Activated CD8-positive, alpha-beta memory T cell treated with anti-CD3 and anti-CD28 coated beads for 24 hours (primary cell): ENCODE results near the gene TNFSF8.

Experiments used
- DNase-seq: peaks from one replicate; pipeline ENCODE4 v3.0.0-alpha.2; 2020

Gene TNFSF8

DNA sequence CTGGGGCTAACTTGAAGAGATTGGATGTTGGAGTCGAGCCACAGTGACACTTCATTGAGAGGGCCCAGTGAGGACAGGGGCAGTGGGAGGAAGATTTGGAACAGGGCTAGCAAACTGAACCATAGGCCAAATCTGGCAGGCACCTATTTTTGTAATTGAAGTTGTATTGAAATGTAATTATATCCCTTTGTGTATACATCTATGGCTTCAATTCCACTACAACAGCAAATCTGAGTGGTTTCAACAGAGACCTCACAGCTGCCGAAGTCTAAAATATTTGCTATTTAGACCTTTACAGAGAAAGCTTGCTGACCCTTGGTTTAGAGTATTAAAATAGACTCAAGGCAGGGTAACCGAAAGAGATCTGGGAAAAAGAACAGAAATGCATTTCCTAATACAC is 4.7 kb upstream of the TNFSF8 start:
- DNase-seq, result no peak

DNA sequence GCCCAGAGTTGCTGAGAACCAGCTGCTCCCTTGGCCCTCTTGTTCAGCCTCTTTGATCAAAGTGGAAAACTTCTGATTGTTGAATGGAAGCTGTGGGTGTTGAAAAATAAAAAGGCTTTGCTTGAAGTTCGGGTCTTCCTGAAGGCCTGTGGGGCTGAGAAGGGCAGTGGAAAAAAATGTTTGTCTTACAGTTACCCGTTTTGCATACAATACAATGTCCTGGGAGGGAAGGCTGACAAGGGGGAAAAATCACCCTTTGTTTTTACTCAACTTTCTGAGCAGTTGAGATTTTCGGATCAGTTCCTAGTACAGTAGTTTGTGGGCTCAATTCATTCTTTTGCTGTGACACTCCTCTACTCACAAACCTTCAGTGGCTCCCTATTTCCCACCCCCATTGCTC is 2.1 kb upstream of the TNFSF8 start:
- DNase-seq, result no peak

DNA sequence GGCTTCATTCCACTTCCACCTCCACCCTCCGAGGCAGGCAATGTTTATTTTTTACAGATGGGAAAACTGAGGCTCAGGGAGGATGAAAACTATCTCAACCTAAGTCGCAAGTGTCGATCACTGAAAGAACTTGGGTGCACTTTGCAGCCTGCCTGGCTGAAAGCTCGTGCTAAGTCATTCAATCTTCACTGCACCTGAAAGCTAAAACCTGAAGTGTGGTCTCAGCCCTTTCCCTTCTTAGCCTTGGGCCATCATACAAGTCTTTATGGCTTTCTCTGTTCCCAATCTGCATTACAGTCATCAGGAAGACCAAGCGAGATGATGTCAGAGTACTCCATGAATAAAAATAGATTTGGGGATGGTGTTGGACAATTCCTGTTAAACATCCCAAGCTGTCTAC is 1.0 kb upstream of the TNFSF8 start:
- no peak for DNase-seq

DNA sequence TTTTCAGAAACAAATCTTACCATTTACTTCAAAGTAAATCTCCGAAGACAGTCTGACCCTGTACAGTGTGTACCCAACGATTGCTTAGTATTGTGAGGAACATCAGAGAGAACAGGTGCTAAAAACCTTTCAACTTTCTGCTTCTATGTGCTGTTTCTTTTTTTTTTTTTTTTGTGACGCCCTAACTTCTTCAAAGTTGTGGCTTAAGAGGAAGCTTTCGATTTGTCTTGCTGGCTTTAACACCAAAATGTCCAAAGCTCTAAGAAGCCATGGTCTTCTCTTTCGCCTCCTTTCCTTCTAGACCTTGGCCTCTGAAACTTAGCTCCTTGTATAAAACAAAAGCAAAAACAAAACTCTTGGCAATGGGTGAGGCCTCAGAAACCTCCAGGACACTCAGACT is 1.2 kb downstream of the TNFSF8 start:
- DNase-seq, result no peak

DNA sequence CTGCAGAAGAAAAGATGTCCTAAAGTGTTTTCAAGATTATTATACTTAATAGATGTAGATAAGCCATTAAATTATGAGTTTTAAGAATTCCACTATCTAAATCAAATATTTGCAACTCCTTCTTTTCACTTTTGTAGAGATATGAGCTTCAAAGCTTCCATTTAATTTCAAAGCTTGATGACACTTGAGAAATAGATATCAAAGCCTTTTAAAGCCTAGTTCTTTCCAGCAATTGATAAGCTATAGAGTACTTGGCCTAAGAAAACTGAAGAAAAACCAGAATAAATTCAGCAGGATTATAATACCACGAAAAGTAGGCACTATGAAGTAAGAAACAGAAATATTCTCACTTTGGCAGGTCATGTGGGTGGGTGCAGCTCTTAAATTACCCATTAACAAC is 1.7 kb downstream of the TNFSF8 start:
- no peak for DNase-seq

DNA sequence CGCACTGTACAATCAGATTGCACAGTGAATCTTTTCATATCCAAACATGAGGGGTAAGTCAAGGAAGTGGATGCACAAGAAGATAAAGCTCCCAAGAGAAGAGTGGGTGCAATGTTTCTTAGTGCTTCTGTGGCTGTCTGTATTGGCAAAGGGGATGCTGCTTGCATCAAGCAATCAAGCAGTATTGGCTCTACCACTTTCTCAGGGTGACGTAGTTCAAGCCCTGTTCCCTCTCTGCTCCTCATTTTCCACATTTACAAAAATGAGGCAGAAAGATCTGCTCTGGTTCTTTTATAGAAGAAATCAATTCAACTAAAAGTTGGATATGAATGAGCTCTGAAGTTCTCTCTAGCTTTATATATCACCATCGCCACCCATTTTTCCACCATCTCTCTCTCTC is 2.3 kb downstream of the TNFSF8 start:
- no peak for DNase-seq

DNA sequence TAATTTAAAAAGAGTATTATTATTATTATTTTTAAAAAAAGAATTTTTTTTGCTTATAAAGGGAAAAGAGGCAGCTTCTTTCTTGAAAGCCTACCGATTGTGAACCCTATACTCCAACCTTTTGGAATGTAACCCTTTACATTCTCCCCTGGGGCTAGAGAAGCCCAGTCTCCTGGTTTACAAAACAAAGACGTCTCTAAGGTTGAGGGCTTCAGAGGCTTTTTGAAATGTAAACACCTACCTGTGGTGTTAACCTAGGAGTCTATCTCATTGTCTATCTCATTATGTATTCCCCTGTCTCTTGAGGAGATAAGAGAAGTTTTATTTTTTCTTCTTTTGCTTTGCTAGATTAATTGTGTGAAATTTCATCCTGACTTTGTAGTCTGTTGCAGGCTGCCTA is 4.7 kb downstream of the TNFSF8 start:
- no peak for DNase-seq

DNA sequence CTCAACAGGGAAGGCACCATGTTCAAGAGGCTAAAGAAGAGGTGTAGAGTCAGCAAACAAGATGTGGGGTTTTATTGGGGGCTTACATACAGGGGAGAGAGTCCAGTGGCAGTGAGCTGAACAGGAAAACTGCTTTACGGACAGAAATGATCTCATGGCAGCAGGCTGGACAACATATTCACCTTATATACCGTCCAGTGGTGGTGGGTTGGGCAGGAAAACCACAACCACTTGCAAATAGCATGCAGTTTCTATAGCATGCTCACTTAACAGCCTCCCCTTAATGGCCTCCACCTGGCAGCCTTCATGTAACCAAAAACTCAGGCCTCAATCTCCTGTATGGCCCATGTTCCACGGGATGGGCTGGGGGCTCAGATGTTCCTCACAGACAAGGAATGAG is 5.4 kb downstream of the TNFSF8 start:
- DNase-seq, result no peak

DNA sequence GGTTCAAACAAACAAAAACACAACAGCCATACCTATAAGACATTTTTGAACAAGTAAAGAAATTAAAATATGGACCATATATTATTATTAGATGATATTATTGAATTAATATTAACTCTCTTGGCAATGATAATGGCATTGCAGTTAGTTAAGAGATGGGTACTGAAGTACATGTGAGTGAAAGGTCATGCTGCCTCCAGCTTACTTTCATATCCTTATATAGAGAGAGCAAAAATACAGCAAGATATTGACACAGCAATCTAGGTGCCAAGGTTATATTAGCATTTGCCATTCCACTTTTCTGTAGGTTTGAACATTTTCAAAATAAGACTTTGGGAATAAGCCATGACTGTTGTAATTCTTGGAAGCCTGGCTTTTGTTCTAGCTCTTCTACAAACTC is 6.1 kb downstream of the TNFSF8 start:
- DNase-seq, result no peak

DNA sequence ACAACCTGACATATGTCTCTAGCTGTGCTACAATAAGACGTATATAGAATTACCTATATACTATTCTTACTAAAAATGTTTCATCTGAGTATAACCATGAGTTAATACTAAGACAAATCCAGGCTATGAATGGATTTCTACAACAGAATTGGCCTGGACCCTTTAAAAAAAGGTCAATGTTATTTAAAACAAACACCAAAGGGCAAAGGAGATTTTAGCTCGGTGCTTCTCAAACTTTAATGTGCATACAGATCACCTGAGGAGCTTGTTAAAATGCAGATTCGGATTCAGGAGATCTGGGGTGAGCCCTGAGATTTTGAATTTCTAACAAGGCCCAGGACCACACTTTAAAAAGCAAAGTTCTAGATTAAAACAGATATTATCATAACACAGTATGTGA is 6.5 kb downstream of the TNFSF8 start:
- DNase-seq, result no peak

DNA sequence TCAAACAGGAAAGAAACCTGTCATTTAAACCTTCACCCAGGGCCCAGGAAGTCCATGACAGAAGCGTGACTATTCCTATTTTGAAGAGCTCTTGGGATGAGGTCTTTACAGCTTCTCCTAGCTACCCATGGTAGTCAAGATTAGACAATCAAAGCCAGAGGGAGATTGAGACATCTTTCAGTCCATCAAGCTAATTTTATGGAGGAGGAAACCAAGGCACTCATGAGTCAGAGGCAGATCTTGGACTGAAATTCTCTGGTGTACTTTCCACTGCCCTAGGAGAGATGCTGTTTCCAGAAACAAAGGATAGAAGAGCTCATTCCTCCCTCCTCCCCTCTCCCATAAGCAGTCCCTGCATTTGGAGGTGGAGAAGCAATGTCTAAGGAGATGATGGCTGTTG is 9.2 kb downstream of the TNFSF8 start:
- no peak for DNase-seq

DNA sequence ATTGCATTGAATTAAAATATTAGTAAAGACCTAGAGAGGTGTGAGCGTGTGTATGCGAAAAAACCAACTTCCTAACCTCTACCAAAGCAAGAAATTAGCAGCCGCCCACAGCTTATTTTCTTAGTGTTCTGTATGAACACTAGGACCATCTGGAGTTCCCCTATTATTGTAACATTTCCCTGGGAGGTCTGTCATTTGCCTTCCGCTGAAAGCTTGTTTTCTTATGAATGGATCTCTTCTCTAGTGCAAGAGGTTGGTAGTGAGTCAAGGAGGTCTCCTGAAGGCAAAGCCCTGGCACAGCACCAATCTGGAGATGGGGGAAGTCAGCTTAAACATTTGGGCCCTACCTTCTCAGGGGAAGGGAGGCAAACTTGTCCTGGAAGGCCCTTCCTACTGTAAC is 10.8 kb downstream of the TNFSF8 start:
- no peak for DNase-seq

DNA sequence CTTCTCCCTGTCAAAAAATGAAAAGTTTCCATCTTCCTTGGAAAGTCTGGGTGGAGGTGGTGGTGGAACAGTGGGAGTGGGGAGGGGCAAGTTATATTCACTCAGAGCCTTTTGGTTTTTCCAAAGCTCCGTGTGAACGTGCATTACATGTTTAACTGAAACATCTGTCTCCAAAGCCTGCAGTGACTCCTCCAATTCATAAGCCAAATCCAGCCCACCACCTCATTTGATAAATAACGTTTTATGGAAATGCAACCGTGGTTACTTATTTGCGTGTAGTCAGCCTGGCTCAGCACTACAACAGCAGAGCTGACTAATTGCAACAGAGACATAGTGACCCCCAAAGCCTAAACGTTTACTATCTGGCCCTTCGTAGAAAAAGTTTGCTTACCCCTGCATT is 13.9 kb downstream of the TNFSF8 start:
- DNase-seq, result no peak

DNA sequence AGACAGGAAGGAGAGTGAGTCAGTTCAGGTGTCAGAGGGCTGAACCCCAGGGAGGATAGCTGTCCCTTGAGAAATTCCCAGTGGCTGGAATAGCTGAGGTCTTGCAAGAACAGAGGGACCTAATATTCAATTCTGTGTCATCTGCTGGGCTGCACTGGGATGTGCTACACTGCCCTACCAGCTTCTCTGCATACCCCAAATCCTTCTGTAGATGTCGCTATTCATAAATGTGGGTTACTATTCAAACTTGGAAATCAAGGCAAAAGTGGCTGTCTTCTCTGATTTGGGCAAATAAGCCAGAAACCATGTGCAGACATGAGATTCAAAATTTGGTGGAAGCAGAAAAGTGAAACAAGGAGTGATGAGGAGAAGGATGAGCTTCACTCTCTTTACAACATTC is 16.3 kb downstream of the TNFSF8 start:
- DNase-seq, result no peak

DNA sequence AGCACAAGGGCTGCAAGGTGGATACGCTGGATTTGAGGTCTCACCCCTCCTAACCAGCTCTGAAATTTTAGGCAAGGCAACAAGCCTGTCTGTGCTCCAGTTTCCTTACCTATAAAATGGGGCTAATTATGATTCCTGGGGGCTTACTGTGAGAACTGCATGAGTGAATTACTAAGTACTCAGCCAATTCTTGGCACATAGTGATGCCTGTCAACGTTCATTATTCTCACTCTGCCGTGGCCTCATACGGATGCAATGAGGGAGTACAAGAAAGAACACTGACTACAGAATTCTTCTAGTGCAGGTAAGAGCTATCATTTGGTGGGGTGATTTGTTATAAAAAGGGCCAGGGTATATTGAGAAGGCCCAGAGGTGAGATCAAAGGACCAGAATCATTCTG is 16.7 kb downstream of the TNFSF8 start:
- no peak for DNase-seq

DNA sequence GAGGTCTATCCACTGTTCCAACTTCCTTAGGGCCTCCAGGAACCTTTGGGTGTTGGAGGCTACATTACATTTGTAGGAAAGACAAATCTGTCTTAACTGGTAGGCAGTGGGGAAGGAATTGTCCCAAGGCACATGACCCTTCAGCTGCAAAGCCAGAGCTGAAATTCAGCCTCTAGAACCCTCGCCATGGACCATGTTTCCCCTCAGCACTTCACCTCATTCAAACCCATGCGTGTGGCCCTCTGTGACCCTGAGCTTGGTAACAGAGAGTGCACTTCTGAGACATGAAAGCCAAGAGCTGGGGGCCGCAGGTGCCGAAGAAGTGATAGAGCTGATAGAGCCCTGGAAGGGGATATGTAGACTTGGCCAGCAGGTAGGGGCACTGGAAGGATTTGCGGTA is 17.2 kb downstream of the TNFSF8 start:
- DNase-seq, result no peak

DNA sequence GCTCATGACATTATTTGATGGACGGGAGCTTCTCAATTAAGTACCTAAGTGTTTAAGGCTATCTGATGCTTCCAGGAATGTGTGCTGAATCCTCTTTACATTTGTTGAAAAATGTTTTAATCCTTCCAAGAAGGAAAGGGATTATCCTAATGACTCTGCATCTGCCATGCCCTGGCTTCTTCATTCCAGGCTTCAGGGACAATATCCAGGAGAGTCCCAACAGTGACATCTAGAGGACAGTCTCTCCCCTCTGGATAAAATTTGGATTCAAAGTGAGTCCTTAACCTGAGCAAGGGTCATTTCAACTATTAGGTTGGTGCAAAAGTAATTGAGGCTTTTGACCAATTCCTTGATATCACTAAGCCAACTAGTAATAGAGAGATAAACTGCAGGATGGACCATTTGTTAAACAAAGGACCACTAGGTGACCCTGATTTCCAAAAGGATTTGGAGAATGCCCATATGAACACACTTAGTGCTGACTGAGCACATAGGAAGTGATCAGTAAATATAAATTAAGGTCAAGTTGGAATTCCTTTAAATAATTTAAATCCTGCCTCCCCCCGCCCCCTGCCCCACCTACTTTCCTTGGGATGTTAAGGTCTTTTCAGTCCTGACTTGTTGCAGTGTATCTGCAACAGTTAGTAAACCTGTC is 19.1 kb downstream of the TNFSF8 start:
- DNase-seq, result no peak

DNA sequence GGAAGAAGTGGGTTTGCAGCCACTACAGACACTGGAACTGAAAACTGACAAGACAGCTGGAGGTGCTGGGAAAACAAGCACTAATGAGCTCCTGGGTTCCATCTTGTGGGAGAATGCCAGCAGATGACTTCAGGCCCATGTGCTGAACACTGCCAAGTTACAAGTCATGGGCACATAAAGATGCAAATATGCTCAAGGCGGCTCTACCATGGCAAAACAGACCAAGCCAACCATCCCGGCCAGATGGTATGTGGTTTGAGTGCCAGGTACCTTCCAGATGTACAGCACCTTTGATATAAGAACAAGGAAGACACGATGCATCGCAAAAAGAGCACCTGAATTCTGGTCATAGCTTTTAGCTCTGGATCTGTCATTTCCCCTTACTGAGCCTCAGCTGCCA is 19.9 kb downstream of the TNFSF8 start:
- no peak for DNase-seq

DNA sequence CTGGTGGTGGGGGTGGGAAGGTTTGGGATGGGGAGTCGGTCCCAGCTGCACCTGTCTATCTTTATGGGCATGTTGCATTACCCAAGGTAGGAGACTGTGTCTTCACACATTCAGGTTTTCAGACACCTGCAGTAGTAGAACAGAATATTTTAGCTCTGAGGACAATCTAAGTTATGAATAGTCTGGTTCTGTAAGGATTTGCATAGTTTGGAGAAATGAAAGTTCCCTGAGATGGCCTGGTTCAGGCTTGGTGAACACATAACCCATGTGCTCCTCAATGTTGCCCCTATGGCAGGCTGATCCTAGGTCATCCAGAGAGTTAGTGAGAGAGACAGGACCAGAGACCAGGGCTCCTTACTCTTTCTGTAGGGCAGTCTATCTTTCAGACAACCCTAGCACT is 20.7 kb downstream of the TNFSF8 start:
- no peak for DNase-seq

DNA sequence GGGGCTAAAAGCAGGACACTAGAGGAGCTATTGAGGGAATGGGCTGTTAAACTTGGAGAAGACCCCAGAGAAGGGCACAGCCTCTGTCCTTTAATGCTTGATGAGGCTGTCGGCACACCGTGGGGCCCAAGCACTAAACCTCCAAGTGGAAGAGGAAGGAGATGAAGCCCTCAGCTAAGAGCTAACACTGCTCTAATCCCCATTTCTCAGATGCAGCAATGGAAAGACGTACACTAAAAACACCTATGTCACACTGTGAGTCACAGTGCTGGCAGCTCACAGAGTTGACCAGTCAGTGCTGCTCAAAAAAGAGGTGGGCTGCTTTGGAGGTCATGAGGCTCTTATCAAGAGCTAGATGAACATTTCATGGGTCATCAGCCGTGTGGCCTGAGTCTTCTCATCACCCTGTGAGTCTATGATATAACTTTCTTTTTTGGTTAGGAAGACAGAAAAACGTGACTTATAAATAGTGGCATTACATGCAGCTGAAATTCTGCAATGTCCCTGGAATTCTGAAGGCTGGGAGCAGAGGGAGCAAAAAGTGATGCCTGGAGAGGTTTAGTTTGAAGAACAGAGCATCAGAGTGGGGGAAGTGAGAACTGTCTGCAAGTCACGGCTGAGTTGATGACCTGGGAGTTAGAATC is 21.5 kb downstream of the TNFSF8 start:
- no peak for DNase-seq

DNA sequence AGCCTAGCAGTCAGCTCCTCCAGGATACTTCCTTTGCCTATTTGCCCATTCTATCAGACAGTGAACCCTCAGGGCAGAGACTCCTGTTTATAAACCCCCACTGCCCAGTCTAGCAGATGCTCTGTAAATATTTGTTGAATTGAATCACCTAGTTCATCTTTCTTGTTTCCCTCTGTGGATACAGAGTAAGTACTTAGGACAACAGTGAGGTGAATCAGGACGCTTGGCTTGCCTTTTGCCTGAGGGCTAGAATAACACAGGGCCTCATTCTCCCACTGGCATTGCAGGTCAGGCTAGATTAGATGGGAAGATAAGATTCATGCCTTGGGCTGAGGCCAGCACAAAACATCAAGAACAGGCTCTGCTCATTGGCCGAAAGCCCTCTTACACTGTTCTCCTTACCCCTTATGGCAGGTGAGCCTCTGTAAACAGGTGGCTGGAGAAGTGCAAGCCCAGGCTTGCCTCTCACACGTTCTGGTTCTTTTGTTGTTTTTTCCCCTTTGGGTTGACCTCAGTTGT is 22.2 kb downstream of the TNFSF8 start:
- DNase-seq, result no peak

DNA sequence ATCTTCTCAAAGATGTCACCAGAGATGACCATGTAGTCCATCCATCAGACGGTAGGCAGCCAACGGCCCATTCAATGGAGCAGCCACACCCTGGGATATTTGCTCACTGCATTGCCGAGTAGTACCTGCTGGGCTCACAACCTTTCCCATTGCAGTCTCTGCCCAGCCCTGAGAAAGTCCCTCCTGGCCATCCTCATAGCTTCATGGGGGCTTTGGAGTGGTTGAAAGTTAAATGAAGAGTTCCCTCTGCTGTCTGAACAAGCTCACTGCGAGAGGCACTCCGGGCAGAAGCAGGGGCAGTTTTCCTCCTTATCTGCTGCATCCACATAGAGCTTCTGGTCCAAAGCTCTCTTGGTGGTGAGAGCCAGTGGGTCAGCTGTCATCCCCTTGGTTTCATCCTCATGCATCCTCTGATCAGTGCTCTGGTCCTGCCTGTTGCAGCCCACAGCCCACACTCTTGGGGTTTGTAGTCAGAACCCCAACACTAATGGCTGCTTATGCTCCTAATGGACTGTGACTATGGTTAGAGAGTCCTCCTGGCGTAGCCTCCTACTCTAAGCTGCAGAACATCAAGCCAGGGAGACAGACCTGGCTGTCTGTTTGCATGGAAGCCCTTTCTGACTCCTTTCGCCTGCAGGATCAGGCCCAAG is 23.3 kb downstream of the TNFSF8 start:
- DNase-seq, result no peak

DNA sequence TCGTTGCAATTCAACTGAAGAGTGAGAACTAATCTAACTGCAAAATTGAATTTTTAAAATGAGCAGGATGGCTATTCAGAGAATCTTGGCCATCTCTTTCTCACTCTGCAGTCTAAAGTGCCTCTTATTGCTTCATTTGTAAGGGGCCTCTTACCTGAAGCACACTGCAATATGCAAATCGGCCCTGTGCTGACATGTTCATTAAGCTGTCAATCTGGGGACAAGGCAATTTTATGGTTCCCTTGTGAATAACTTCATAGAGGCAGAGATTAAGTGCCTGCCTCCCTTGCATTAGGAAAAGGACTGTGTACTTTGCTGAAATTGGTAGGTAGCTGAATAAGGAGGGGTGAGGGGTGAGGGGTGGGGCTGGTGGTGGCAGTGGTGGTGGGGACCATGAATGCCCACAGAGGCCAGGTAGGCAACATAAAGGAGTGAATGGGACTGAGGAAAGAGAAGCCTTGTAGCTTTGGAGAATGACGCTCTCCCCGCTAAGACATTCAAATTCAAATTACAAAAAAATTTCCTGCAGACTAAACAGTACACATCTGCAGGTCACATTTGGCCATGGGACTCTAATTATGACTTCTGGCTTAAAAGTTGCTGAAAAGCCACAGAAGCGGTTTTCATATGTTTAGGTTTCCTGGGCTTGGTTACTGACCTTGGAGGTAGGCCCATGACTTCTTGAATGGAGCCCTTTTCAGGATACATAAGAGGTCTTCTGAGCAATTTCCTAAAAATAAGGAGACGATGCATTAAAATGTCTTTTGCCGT is 25.0 kb downstream of the TNFSF8 start:
- no peak for DNase-seq
